HEK293T (cell line): ENCODE results near the gene RNF149.

ENCODE experiments used
- ARNT ChIP-seq: fragments of 450-650 bp; IDR thresholded peaks from 2 replicates; pipeline ENCODE4 v1.6.1; 2017; ENCODE audit warnings: mild to moderate bottlenecking
- BHLHE40 ChIP-seq: fragments of 450-650 bp; IDR thresholded peaks from 2 replicates; pipeline ENCODE4 v1.6.1; 2016; ENCODE audit warnings: mild to moderate bottlenecking, moderate library complexity, borderline replicate concordance
- ELF4 ChIP-seq: fragments of 450-650 bp; IDR thresholded peaks from 2 replicates; pipeline ENCODE4 v1.6.1; 2017; ENCODE audit warnings: antibody characterized with exemption
- FOXA1 ChIP-seq: fragments of 450-650 bp; IDR thresholded peaks from 2 replicates; pipeline ENCODE4 v1.6.1; 2016; ENCODE audit warnings: mild to moderate bottlenecking
- FOXK2 ChIP-seq: fragments of 450-650 bp; IDR thresholded peaks from 2 replicates; pipeline ENCODE4 v1.6.1; 2016; ENCODE audit warnings: mild to moderate bottlenecking
- FOXM1 ChIP-seq: fragments of 450-650 bp; IDR thresholded peaks from 2 replicates; pipeline ENCODE4 v1.6.1; 2017; ENCODE audit warnings: mild to moderate bottlenecking, borderline replicate concordance
- HDGF ChIP-seq: fragments of 450-650 bp; IDR thresholded peaks from 2 replicates; pipeline ENCODE4 v1.6.1; 2017; ENCODE audit warnings: antibody characterized with exemption, borderline replicate concordance
- NFRKB ChIP-seq: fragments of 450-650 bp; IDR thresholded peaks from 2 replicates; pipeline ENCODE4 v1.6.1; 2016; ENCODE audit warnings: mild to moderate bottlenecking, moderate library complexity
- PKNOX1 ChIP-seq: fragments of 450-650 bp; IDR thresholded peaks from 2 replicates; pipeline ENCODE4 v1.6.1; 2016
- SP1 ChIP-seq: fragments of 450-650 bp; IDR thresholded peaks from 2 replicates; pipeline ENCODE4 v1.6.1; 2017
- TARDBP ChIP-seq: fragments of 450-650 bp; IDR thresholded peaks from 2 replicates; pipeline ENCODE4 v1.6.1; 2016
- ZNF384 ChIP-seq: fragments of 450-650 bp; IDR thresholded peaks from 2 replicates; pipeline ENCODE4 v1.6.1; 2016

GRCh38 chr2:101290711-101291110, 17.8 kb downstream of the RNF149 start:
- TF ChIP-seq HDGF (no peak), FOXM1 (no peak), TARDBP (no peak), ELF4 (no peak), BHLHE40 (no peak), SP1 (no peak), ZNF384 (no peak), ARNT (no peak), PKNOX1 (no peak), FOXK2 (no peak), NFRKB (no peak), FOXA1 (no peak)
